IPS DF 6.9 (cell line): ENCODE measurements around the gene MZB1.
A peak's percentile ranks its signal among the peaks of the same experiment; 100 is the strongest.

Source experiments
- DNase-seq: peaks from one replicate; pipeline ENCODE4 v3.0.0-alpha.2; 2013; ENCODE audit warnings: low read depth, low spot score
- H3K27ac ChIP-seq: one replicate; pipeline ENCODE4 v1.5.1; 2013; ENCODE audit warnings: low read length, control low read depth
- H3K27me3 ChIP-seq: 2 replicates; pipeline ENCODE4 v1.6.1; 2013; ENCODE audit warnings: mild to moderate bottlenecking, low read length; ENCODE audit not compliant: control insufficient read depth, insufficient read depth
- H3K36me3 ChIP-seq: 2 replicates; pipeline ENCODE4 v1.6.1; 2013; ENCODE audit warnings: low read length; ENCODE audit not compliant: control insufficient read depth, insufficient read depth
- H3K4me1 ChIP-seq: 2 replicates; pipeline ENCODE4 v1.6.1; 2013; ENCODE audit warnings: low read length; ENCODE audit not compliant: control insufficient read depth, insufficient read depth
- H3K4me3 ChIP-seq: 2 replicates; pipeline ENCODE4 v1.5.1; 2013; ENCODE audit warnings: mild to moderate bottlenecking, low read length
- H3K9me3 ChIP-seq: 2 replicates; pipeline ENCODE4 v1.6.1; 2013; ENCODE audit warnings: low read length, inconsistent platforms; ENCODE audit not compliant: control insufficient read depth, insufficient read depth
- WGBS: extraction: QIAGEN DNeasy Blood & Tissue Kit; methylation state at CpG from one replicate; pipeline ENCODE4 v1.1.7; 2013; ENCODE audit warnings: mixed read lengths, missing lambda C conversion rate; ENCODE audit not compliant: insufficient read length, insufficient coverage; 5-methylcytosine and 5-hydroxymethylcytosine counted together

MZB1 gene, protein sequence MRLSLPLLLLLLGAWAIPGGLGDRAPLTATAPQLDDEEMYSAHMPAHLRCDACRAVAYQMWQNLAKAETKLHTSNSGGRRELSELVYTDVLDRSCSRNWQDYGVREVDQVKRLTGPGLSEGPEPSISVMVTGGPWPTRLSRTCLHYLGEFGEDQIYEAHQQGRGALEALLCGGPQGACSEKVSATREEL

DNA sequence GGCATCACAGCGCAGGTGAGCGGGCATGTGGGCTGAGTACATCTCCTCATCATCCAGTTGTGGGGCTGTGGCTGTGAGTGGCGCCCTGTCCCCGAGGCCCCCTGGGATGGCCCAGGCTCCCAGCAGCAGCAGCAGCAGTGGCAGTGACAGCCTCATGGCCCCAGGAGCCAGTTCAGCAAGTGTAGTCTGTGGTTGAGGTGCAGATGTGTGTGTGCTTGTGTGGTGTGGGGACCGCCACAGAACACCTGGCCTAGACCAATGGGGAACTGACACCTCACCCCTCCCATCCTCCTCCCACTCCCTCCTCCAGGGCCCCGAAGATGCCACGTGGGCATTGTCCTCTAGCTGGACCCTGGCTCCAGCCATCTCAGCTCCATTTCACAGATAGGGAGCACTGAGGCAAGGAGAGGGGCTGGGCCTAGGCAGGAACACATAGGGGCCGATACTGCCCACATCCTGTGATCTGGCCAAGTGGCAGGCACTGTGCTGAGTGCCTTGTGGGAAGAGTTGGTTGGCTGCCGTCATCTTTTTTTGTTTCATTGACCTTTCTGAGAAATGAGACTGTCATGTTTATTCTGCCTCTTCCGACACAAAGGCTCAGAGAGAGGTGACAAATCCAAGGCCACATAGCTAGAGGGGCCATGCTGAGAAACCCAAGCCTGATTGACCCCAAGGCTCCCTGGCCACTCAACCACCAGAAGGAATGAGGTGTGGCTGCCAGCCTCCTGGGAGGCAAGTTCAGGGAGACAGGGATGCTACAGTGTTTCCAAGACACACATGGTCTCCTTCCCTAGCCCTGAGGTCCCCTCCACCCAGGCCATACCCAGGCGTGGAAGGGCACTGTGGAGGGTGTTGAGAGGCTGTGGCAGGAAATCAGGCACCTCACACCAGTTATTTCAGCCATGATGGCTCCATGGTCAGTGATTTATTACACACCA is at the start of gene MZB1:
TSS of gene MZB1 (minus strand) at position 213 of the 938 bp plus-strand sequence. CDS start at position 156, 57 bp downstream.
- no peaks in the 10 kb centered on the region for H3K9me3 ChIP-seq
- DNase-seq: no peak
- no peak within 1 kb of the TSS for H3K4me3 ChIP-seq
- H3K36me3 ChIP-seq: 0 out of 2 replicates have a peak, but pooled peaks cover 2% of the 10 kb centered on the region
- peaks cover 11% of the 10 kb centered on the region for H3K4me1 ChIP-seq
- no CpG with 5 or more reads among the region's 11 CpGs for WGBS
- H3K27ac ChIP-seq: no peak within 1 kb of the TSS
- peaks cover 10% of the 10 kb centered on the region; the same call in 1 of the 2 replicates for H3K27me3 ChIP-seq

GRCh38 chr5:139439013-139439903 is 49.5 kb upstream of the MZB1 start, which contains the start of gene DNAJC18:
Gene DNAJC18 (minus strand): TSS chr5:139439525. CDS start chr5:139439445, 80 bp downstream.
- Histone ChIP-seq H3K4me3 (peak within 1 kb of the TSS; percentile 76; the same call in 1 of the 2 replicates), H3K9me3 (no peaks in the 10 kb centered on the region)
- WGBS: no CpG with 5 or more reads among the region's 49 CpGs

DNA sequence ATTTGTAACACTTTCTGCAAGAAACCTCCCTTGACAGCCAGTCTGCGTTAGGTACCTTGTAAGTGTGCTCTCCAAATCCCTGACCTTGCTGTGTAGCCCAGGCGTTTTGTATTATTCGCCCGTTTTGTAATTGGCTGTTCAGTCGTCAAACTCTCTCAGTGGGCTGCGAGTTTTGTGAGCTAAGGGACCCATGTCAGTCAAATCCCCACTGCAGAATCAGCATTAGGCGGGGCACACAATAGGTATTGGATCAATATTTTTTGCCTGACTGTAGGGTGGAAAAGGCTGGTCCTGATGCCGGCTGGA is 48.9 kb upstream of the MZB1 start:
- no peak overlapping the region for H3K27ac ChIP-seq
- no peak for DNase-seq
- H3K27me3 ChIP-seq: no peaks in the 10 kb centered on the region
- H3K36me3 ChIP-seq: no peaks in the 10 kb centered on the region
- H3K4me3 ChIP-seq: peak overlapping the region; percentile 33; the same call in 1 of the 2 replicates
- peaks cover 1% of the 10 kb centered on the region; the same call in 1 of the 2 replicates for H3K4me1 ChIP-seq
- no peaks in the 10 kb centered on the region for H3K9me3 ChIP-seq
- WGBS: no CpG with 5 or more reads among the region's 8 CpGs

More at GRCh38 chr5:139439013-139439903, 49.5 kb upstream of the MZB1 start, which contains the start of gene DNAJC18:
- DNase-seq: peak; percentile 93
- H3K4me1 ChIP-seq: peaks cover 1% of the 10 kb centered on the region; the same call in 1 of the 2 replicates
- no peak within 1 kb of the TSS for H3K27ac ChIP-seq
- no peaks in the 10 kb centered on the region for H3K36me3 ChIP-seq
- H3K27me3 ChIP-seq: no peaks in the 10 kb centered on the region

GRCh38 chr5:139435676-139436075 is 46.0 kb upstream of the MZB1 start:
- peaks cover 1% of the 10 kb centered on the region; the same call in 1 of the 2 replicates for H3K4me1 ChIP-seq
- H3K27me3 ChIP-seq: no peaks in the 10 kb centered on the region
- H3K27ac ChIP-seq: no peak overlapping the region
- no peak for DNase-seq
- WGBS: no CpG with 5 or more reads among the region's 3 CpGs
- H3K36me3 ChIP-seq: no peaks in the 10 kb centered on the region
- H3K9me3 ChIP-seq: no peaks in the 10 kb centered on the region
- no peak overlapping the region for H3K4me3 ChIP-seq

DNA sequence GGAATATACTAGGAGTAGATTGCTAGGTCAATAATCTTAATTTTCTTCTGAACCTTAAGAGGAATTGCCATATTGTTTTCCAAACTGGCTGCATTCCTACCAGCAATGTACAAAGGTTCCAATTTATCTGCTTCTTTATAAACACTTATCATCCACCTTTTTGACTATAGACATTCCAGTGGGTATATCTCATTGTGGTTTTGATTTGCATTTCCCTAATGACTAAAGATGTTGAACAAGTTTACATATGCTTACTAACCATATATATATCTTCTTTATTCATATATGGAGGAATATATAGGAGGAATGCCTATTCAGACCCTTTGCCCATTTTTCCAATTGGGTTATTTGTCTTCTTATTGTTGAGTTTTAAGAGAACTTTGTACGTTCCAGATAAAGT is 42.0 kb upstream of the MZB1 start:
- H3K36me3 ChIP-seq: no peaks in the 10 kb centered on the region; the same call in 1 of the 2 replicates
- no peak overlapping the region for H3K4me3 ChIP-seq
- no peaks in the 10 kb centered on the region for H3K9me3 ChIP-seq
- WGBS: no CpG with 5 or more reads among the region's 1 CpG
- DNase-seq: no peak
- H3K4me1 ChIP-seq: no peaks in the 10 kb centered on the region
- no peak overlapping the region for H3K27ac ChIP-seq
- H3K27me3 ChIP-seq: no peaks in the 10 kb centered on the region

DNA sequence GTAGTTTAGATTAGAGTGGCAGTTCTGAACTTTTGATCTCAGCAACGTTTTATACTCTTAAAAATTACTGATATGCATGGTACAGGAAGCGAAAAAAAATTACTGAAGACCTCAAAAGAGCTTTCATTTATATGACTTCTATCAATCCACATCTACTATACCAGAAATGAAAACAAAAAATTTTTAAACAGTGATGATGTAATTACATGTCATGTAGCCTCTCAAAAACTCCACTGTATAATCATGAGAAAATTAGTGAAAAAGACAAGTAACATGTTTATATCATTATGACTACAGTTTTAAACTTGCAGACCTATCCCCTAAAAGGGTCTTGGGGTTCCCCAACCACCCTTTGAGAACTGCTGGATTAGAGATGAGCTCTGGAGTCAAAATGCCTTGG is 40.3 kb upstream of the MZB1 start:
- WGBS: no CpG with 5 or more reads among the region's 2 CpGs
- DNase-seq: no peak
- Histone ChIP-seq H3K36me3 (no peaks in the 10 kb centered on the region; the same call in 1 of the 2 replicates), H3K27ac (no peak overlapping the region), H3K4me3 (no peak overlapping the region), H3K4me1 (no peaks in the 10 kb centered on the region), H3K9me3 (no peaks in the 10 kb centered on the region), H3K27me3 (no peaks in the 10 kb centered on the region)

GRCh38 chr5:139426203-139426885 is 36.6 kb upstream of the MZB1 start:
- Histone ChIP-seq H3K9me3 (no peaks in the 10 kb centered on the region), H3K4me1 (no peaks in the 10 kb centered on the region), H3K4me3 (no peak overlapping the region), H3K27ac (no peak overlapping the region), H3K36me3 (peaks cover 4% of the 10 kb centered on the region; the same call in 1 of the 2 replicates), H3K27me3 (no peaks in the 10 kb centered on the region)
- WGBS: no CpG with 5 or more reads among the region's 8 CpGs
- no peak for DNase-seq

- Histone ChIP-seq H3K4me1 (no peaks in the 10 kb centered on the region), H3K36me3 (peaks cover 4% of the 10 kb centered on the region; the same call in 1 of the 2 replicates), H3K27me3 (no peaks in the 10 kb centered on the region), H3K27ac (no peak overlapping the region), H3K9me3 (no peaks in the 10 kb centered on the region), H3K4me3 (no peak overlapping the region)
- WGBS: no CpG with 5 or more reads among the region's 5 CpGs
- DNase-seq: no peak
Observed at GRCh38 chr5:139425497-139425896, 35.8 kb upstream of the MZB1 start.

DNA sequence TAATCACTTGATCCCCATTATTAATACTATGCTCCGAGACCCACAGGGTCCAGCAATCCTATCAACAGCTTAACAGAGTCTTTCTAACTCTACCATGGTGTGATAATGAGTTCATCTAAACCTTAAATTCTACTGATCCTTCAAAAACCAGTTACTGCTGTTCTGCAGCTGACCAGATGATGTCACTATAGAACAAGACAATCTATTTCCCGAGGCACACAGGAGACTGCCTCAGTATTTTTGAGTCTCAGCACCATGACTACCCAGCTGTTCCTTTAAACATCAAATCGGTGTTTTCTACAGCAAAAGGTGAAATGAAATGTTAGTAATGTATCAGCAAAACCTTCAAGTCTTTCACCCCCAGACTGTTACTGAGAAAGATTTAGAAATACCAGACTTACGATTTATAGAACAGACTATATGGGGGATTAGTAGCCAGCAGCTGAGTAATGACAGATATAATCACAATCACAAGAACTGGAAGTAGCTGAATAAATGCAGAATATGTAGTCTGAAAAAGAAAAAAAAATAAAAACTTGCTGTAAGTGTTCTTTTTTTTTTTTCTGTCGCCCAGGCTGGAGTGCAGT is 32.7 kb upstream of the MZB1 start:
- Histone ChIP-seq H3K27me3 (no peaks in the 10 kb centered on the region), H3K4me1 (no peaks in the 10 kb centered on the region), H3K36me3 (peaks cover 7% of the 10 kb centered on the region; the same call in 1 of the 2 replicates), H3K9me3 (no peaks in the 10 kb centered on the region), H3K4me3 (no peak overlapping the region), H3K27ac (no peak overlapping the region)
- DNase-seq: peak; percentile 41
- no CpG with 5 or more reads among the region's 5 CpGs for WGBS
